ENCODE measurements around the gene SUN5. TPM values are rescaled to one million over a fixed set of nuclear protein-coding genes. Genes with fewer than 3 reads are reported as not detected.

The SUN5 gene
- total and polyA plus RNA-seq, 2 donors (not counting 1 experiment from before 2014, with no cell fraction given), result not detected

DNA sequence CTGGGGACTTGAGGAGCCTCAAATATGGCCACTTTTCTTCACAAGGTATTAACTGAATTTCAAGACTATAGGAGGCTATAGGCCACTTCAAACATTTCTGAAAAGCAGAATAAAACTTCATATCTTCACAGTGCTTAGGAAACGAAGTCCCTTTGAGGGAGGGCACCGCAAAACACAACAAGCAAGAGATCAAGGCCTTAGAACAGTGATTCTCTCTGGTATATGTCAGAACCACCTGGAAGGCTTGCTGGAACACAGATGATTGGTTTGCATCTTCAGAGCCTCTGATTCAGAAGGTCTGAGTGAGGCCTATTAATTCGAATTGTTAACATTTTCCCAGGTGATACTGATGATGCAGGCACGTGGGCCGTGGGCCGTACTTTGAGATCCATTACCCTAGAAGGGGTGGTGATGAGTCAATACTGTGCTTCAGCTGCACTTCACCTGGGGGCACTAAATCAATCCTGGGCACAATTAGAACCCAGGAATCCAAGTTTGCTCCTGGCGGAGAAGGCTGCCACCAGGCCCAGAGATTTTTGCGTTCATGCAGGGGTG lies 10.7 kb downstream of the SUN5 start:
- Mint-ChIP-seq H3K4me1 (peaks cover 25% of the 10 kb centered on the region), H3K9me3 (ENCODE audit: insufficient read depth) (peaks cover 7% of the 10 kb centered on the region), H3K27me3 (no peaks in the 10 kb centered on the region), H3K27ac (no peak overlapping the region), H3K4me3 (no peak overlapping the region)
- no peak for ATAC-seq (ENCODE audit: low read depth)
- intact Hi-C loops (cut with micrococcal nuclease), result no loop called here
- Histone ChIP-seq H3K4me2 (replicated peaks; ENCODE audit: low read depth, low read length, poor library complexity, severe bottlenecking) (no peak overlapping the region), H3K27ac (ENCODE audit: low read length in 2 of 2) (no peak overlapping the region), H3K79me2 (ENCODE audit: control insufficient read depth, insufficient read depth, low read length) (no peaks in the 10 kb centered on the region), H3K4me1 (ENCODE audit: control insufficient read depth in 2 of 2, insufficient read depth in 2 of 2, low read length in 2 of 2) (peaks cover 19 to 23% of the 10 kb centered on the region in 2 donors), H4K20me1 (ENCODE audit: control insufficient read depth, insufficient read depth, low read length, poor library complexity, severe bottlenecking) (no peaks in the 10 kb centered on the region), H3K9ac (ENCODE audit: low read length) (no peak overlapping the region), H3K4me3 (ENCODE audit: control extremely low read depth in 1 of 5, extremely low read depth in 1 of 5, insufficient read depth in 1 of 5, low read depth in 2 of 5, low read length in 4 of 5) (no peak overlapping the region), H3K27me3 (replicated peaks in 1 of 4; ENCODE audit: control extremely low read depth in 1 of 4, control insufficient read depth in 3 of 4, insufficient read depth in 4 of 4, low read length in 3 of 4) (no peaks in the 10 kb centered on the region), H3K36me3 (replicated peaks in 1 of 2; ENCODE audit: control extremely low read depth in 1 of 2, control insufficient read depth in 1 of 2, extremely low read depth in 1 of 2, insufficient read depth in 2 of 2, low read length in 1 of 2) (no peaks in the 10 kb centered on the region), H3K9me3 (ENCODE audit: control extremely low read depth in 1 of 3, control insufficient read depth in 2 of 3, insufficient read depth in 1 of 3, low read length in 2 of 3) (peaks cover 3 to 12% (median 12%) of the 10 kb centered on the region in 3 donors), H2AFZ (ENCODE audit: insufficient read depth, low read depth, low read length, poor library complexity, severe bottlenecking) (no peak overlapping the region)
- ChIA-PET CTCF (interaction anchor here (0.7 kb wide), 1 partner anchor 92 kb away, joined by 3 read pairs; no protein-coding TSS in a partner anchor), POLR2A (no interaction called here)
- WGBS (ENCODE audit: insufficient coverage), result 85% methylated on average over 4 of the region's 8 CpGs
- TF ChIP-seq, protein P1, sequence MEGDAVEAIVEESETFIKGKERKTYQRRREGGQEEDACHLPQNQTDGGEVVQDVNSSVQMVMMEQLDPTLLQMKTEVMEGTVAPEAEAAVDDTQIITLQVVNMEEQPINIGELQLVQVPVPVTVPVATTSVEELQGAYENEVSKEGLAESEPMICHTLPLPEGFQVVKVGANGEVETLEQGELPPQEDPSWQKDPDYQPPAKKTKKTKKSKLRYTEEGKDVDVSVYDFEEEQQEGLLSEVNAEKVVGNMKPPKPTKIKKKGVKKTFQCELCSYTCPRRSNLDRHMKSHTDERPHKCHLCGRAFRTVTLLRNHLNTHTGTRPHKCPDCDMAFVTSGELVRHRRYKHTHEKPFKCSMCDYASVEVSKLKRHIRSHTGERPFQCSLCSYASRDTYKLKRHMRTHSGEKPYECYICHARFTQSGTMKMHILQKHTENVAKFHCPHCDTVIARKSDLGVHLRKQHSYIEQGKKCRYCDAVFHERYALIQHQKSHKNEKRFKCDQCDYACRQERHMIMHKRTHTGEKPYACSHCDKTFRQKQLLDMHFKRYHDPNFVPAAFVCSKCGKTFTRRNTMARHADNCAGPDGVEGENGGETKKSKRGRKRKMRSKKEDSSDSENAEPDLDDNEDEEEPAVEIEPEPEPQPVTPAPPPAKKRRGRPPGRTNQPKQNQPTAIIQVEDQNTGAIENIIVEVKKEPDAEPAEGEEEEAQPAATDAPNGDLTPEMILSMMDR (IDR thresholded peaks at IDR 0.05), result no peak
- TF ChIP-seq EZH2 (IDR thresholded peaks at IDR 0.05; ENCODE audit: borderline replicate concordance, insufficient read depth, low read depth, low read length, poor library complexity, severe bottlenecking), result no peak
- no peak for DNase-seq

DNA sequence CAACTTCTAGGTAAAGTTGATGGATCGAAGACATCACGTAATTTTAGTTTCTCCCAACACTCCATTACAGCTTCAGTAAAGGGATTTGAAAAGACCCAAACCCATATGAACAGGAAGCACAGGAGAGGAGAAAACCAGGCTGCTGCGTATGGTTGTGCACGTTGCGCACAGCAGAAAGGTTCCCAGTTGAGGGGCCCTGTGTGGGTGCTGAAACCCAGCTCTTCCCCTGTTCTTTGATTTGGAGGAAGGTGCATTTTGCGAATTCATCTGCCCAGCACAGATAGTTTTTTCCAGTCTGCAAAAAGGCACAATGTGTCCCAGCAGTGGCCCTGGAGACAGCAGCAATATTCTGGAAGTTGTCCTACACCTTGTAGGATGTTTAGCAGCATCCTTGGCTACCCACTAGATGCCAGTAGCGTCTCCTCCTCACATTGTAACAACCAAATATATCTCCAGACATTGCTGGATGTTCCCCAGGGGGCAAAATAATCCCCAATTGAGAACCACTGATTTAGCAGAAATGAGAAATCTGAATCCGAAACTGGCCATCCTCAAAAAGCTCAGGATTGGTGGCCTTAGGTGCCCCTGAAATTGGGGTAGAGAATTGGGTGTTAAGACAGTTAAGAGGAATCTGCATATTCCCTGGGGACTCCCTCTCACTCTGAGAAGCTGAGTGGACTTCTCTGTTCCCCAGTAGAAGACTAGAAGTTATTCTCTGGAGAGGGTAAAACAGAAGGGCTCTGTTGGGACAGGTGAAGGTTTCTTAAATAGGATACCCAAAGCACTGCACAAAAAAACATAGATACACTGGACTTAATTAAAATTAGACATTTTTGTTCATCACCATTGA lies 12.2 kb downstream of the SUN5 start:
- Histone ChIP-seq H3K4me1 (ENCODE audit: control insufficient read depth in 2 of 2, insufficient read depth in 2 of 2, low read length in 2 of 2) (peaks cover 19 to 23% of the 10 kb centered on the region in 2 donors), H2AFZ (ENCODE audit: insufficient read depth, low read depth, low read length, poor library complexity, severe bottlenecking) (no peak overlapping the region), H3K4me3 (ENCODE audit: control extremely low read depth in 1 of 5, extremely low read depth in 1 of 5, insufficient read depth in 1 of 5, low read depth in 2 of 5, low read length in 4 of 5) (no peak overlapping the region), H3K79me2 (ENCODE audit: control insufficient read depth, insufficient read depth, low read length) (no peaks in the 10 kb centered on the region), H3K9ac (ENCODE audit: low read length) (no peak overlapping the region), H3K27ac (ENCODE audit: low read length in 2 of 2) (peak overlapping the region in 1 of 2 donors; percentile 12), H3K27me3 (replicated peaks in 1 of 4; ENCODE audit: control extremely low read depth in 1 of 4, control insufficient read depth in 3 of 4, insufficient read depth in 4 of 4, low read length in 3 of 4) (no peaks in the 10 kb centered on the region), H3K9me3 (ENCODE audit: control extremely low read depth in 1 of 3, control insufficient read depth in 2 of 3, insufficient read depth in 1 of 3, low read length in 2 of 3) (peaks cover 3 to 12% (median 12%) of the 10 kb centered on the region in 3 donors), H4K20me1 (ENCODE audit: control insufficient read depth, insufficient read depth, low read length, poor library complexity, severe bottlenecking) (no peaks in the 10 kb centered on the region), H3K4me2 (replicated peaks; ENCODE audit: low read depth, low read length, poor library complexity, severe bottlenecking) (peak overlapping the region; percentile 21), H3K36me3 (replicated peaks in 1 of 2; ENCODE audit: control extremely low read depth in 1 of 2, control insufficient read depth in 1 of 2, extremely low read depth in 1 of 2, insufficient read depth in 2 of 2, low read length in 1 of 2) (no peaks in the 10 kb centered on the region)
- POLR2A ChIA-PET, result no interaction called here
- WGBS (ENCODE audit: insufficient coverage), result 34% methylated on average over 6 of the region's 8 CpGs
- Mint-ChIP-seq H3K27me3 (no peaks in the 10 kb centered on the region), H3K9me3 (ENCODE audit: insufficient read depth) (peaks cover 7% of the 10 kb centered on the region), H3K4me3 (no peak overlapping the region), H3K27ac (no peak overlapping the region), H3K4me1 (peaks cover 23% of the 10 kb centered on the region)
- DNase-seq, result peak; percentile 43
- intact Hi-C loops (cut with micrococcal nuclease), result no loop called here
- ATAC-seq (ENCODE audit: low read depth), result peak; percentile 26
- CTCF ChIA-PET, result interaction anchor here (0.6 to 0.9 kb wide), 2 partner anchors 9 to 526 kb away, joined by 3 to 4 read pairs; no protein-coding TSS in a partner anchor
- no peak for TF ChIP-seq EZH2 (IDR thresholded peaks at IDR 0.05; ENCODE audit: borderline replicate concordance, insufficient read depth, low read depth, low read length, poor library complexity, severe bottlenecking)

Data from B cell (primary cell).